ENCODE data around the gene ZFAND4. TPM values are rescaled to one million over a fixed set of nuclear protein-coding genes. Genes with fewer than 3 reads are reported as not detected.
A peak's percentile ranks its signal among the peaks of the same experiment; 100 is the strongest.

The ZFAND4 gene
- polyA plus RNA-seq, 3 donors, result 4.4 to 5.9 (median 5.1) TPM

GRCh38 chr10:45581216-45581549 lies 91.4 kb downstream of the ZFAND4 start:
- peaks cover 0 to 2% (median 1%) of the 10 kb centered on the region in 3 donors for H3K27me3 Mint-ChIP-seq (ENCODE audit: low read depth in 3 of 3)
- H3K27ac Mint-ChIP-seq, result peak overlapping the region in 2 of 7 donors; percentile 80 to 85
- H3K36me3 Mint-ChIP-seq, result peaks cover 2 to 9% of the 10 kb centered on the region in 2 donors
- intact Hi-C loops (cut with micrococcal nuclease), result no loop called here
- Histone ChIP-seq H3K79me2 (ENCODE audit: insufficient read depth, low read length) (peaks cover 3% of the 10 kb centered on the region), H3K27me3 (ENCODE audit: control insufficient read depth in 2 of 2, insufficient read depth in 2 of 2, low read length in 2 of 2) (no peaks in the 10 kb centered on the region), H3K36me3 (replicated peaks in 1 of 2; ENCODE audit: control insufficient read depth in 1 of 2, insufficient read depth in 2 of 2, low read length in 2 of 2) (no peaks in the 10 kb centered on the region), H3K9ac (ENCODE audit: insufficient read depth, low read length, poor library complexity, severe bottlenecking) (no peak overlapping the region), H3K4me3 (replicated peaks in 1 of 3; ENCODE audit: low read depth in 2 of 3, low read length in 3 of 3) (peak overlapping the region in 1 of 3 experiments; percentile 70), H3K27ac (ENCODE audit: low read depth in 1 of 2, low read length in 2 of 2) (no peak overlapping the region), H3K9me3 (replicated peaks in 1 of 2; ENCODE audit: control insufficient read depth in 1 of 2, insufficient read depth in 1 of 2, low read length in 2 of 2) (peaks cover 0 to 5% of the 10 kb centered on the region in 2 donors), H3K4me2 (replicated peaks; ENCODE audit: extremely low read depth, low read length, poor library complexity, severe bottlenecking) (peak overlapping the region; percentile 77), H3K4me1 (ENCODE audit: control insufficient read depth in 1 of 2, insufficient read depth in 2 of 2, low read length in 2 of 2) (peaks cover 11 to 15% of the 10 kb centered on the region in 2 donors), H4K20me1 (ENCODE audit: insufficient read depth, low read length) (peaks cover 12% of the 10 kb centered on the region), H2AFZ (ENCODE audit: insufficient read depth, low read depth, low read length, poor library complexity, severe bottlenecking) (peak overlapping the region; percentile 57)
- peaks cover 3 to 10% (median 5%) of the 10 kb centered on the region in 7 donors for H3K9me3 Mint-ChIP-seq
- H3K4me1 Mint-ChIP-seq, result peaks cover 25% of the 10 kb centered on the region
- H3K4me3 Mint-ChIP-seq, result no peak overlapping the region
- DNase-seq, result no peak
- TF ChIP-seq CTCF (IDR thresholded peaks at IDR 0.05), result no peak

GRCh38 chr10:45580371-45581215 lies 92.0 kb downstream of the ZFAND4 start:
- WGBS (ENCODE audit: insufficient coverage), result 17% methylated on average over 1 of the region's 8 CpGs

More at GRCh38 chr10:45580371-45581215, 92.0 kb downstream of the ZFAND4 start:
- Histone ChIP-seq H2AFZ (ENCODE audit: insufficient read depth, low read depth, low read length, poor library complexity, severe bottlenecking) (peak overlapping the region; percentile 57), H3K4me2 (replicated peaks; ENCODE audit: extremely low read depth, low read length, poor library complexity, severe bottlenecking) (peak overlapping the region; percentile 77), H3K9ac (ENCODE audit: insufficient read depth, low read length, poor library complexity, severe bottlenecking) (peak overlapping the region; percentile 46), H3K4me3 (replicated peaks in 1 of 3; ENCODE audit: low read depth in 2 of 3, low read length in 3 of 3) (peak overlapping the region; percentile 15 to 70 (median 66)), H3K27me3 (ENCODE audit: control insufficient read depth in 2 of 2, insufficient read depth in 2 of 2, low read length in 2 of 2) (no peaks in the 10 kb centered on the region), H3K4me1 (ENCODE audit: control insufficient read depth in 1 of 2, insufficient read depth in 2 of 2, low read length in 2 of 2) (peaks cover 11 to 15% of the 10 kb centered on the region in 2 donors), H3K79me2 (ENCODE audit: insufficient read depth, low read length) (peaks cover 3% of the 10 kb centered on the region), H4K20me1 (ENCODE audit: insufficient read depth, low read length) (peaks cover 12% of the 10 kb centered on the region), H3K36me3 (replicated peaks in 1 of 2; ENCODE audit: control insufficient read depth in 1 of 2, insufficient read depth in 2 of 2, low read length in 2 of 2) (no peaks in the 10 kb centered on the region), H3K9me3 (replicated peaks in 1 of 2; ENCODE audit: control insufficient read depth in 1 of 2, insufficient read depth in 1 of 2, low read length in 2 of 2) (peaks cover 0 to 5% of the 10 kb centered on the region in 2 donors), H3K27ac (ENCODE audit: low read depth in 1 of 2, low read length in 2 of 2) (peak overlapping the region in 1 of 2 donors; percentile 46)
- peak overlapping the region; percentile 67 to 85 (median 80) for H3K27ac Mint-ChIP-seq
- peaks cover 2 to 9% of the 10 kb centered on the region in 2 donors for H3K36me3 Mint-ChIP-seq
- peaks cover 25% of the 10 kb centered on the region for H3K4me1 Mint-ChIP-seq
- H3K27me3 Mint-ChIP-seq (ENCODE audit: low read depth in 3 of 3), result peaks cover 0 to 2% (median 1%) of the 10 kb centered on the region in 3 donors
- DNase-seq, result no peak
- intact Hi-C loops (cut with micrococcal nuclease), result no loop called here
- no peak for TF ChIP-seq CTCF (IDR thresholded peaks at IDR 0.05)
- peak overlapping the region; percentile 80 to 94 for H3K4me3 Mint-ChIP-seq
- peaks cover 0 to 10% (median 5%) of the 10 kb centered on the region in 7 donors for H3K9me3 Mint-ChIP-seq
